K562 (cell line): ENCODE data around the gene ADK. TPM values are rescaled to one million over a fixed set of nuclear protein-coding genes. Genes with fewer than 3 reads are reported as not detected.

ENCODE experiments used
- ATAC-seq: fragments of 200-7000 bp; cut with Tn5 transposase; 3 replicates; pipeline ENCODE4 v1.9.1; 2020; ENCODE audit warnings: moderate library complexity
- BruUV-seq: library from RNA; stranded (reverse); fragments of 400-500 nt; replicated peaks from 2 replicates; lab custom pipeline; 2021; lab: Mats Ljungman, UMichigan
- CTCF ChIA-PET: fragments of 300-600 bp; formaldehyde crosslinking; extraction: SDS; loops from one replicate; lab custom pipeline; 2021; ENCODE audit warnings: low intra/inter-chr PET ratio; lab: Yijun Ruan, JAX
- POLR2A ChIA-PET: fragments of 300-600, 350-650 bp; sonication (Branson Sonifier 250); formaldehyde crosslinking; extraction: SDS; loops from one replicate; lab custom pipeline; 2021; ENCODE audit warnings: antibody characterized with exemption, inconsistent platforms; lab: Yijun Ruan, JAX
- DNase-seq, 4 experiments: peaks; one replicate each; pipeline versions ENCODE4 v3.0.0 to v3.0.0-alpha.2; 2011 to 2018; ENCODE audit warnings: low spot score in 3 of 4, mixed read lengths in 3 of 4; ENCODE audit errors: extremely low read depth in 1 of 4
- FAIRE-seq: peaks from 2 replicates; lab custom pipeline; 2011; peaks lifted over from hg19 to GRCh38; lab: Jason Lieb, UNC
- H2AFZ ChIP-seq: 2 replicates; pipeline ENCODE4 v1.6.0; 2011; ENCODE audit warnings: low read depth, low read length, control low read depth, inconsistent platforms
- H3K27ac ChIP-seq: fragments of 200-600 bp; 3 replicates; pipeline ENCODE4 v1.8.0; 2011; ENCODE audit warnings: low read depth, mild to moderate bottlenecking, control low read depth, inconsistent platforms, low read length, moderate library complexity, mixed read lengths; ENCODE audit errors: extremely low read depth
- H3K27me3 ChIP-seq, 2 experiments: fragments of 300-600 bp in 1 of 2; 2 replicates in 1 of 2; 3 replicates in 1 of 2; pipeline versions ENCODE4 v1.6.0 to v1.8.0; 2011; ENCODE audit warnings: inconsistent platforms in 2 of 2, low read length in 2 of 2, mild to moderate bottlenecking in 1 of 2, mixed read lengths in 1 of 2, moderate library complexity in 1 of 2; ENCODE audit not compliant: control insufficient read depth in 2 of 2, insufficient read depth in 2 of 2
- H3K36me3 ChIP-seq: fragments of 300-600 bp; 3 replicates; pipeline ENCODE4 v1.8.0; 2011; ENCODE audit warnings: mild to moderate bottlenecking, low read length, inconsistent platforms; ENCODE audit not compliant: control insufficient read depth, insufficient read depth
- H3K4me1 ChIP-seq, 2 experiments: fragments of 200-600 bp in 1 of 2; replicated peaks in 1 of 2; 2 replicates in 1 of 2; 3 replicates in 1 of 2; pipeline versions ENCODE4 v1.5.1 to v1.8.0; 2011; ENCODE audit warnings: inconsistent platforms in 2 of 2, low read length in 2 of 2, mild to moderate bottlenecking in 1 of 2, mixed read lengths in 1 of 2, moderate library complexity in 1 of 2; ENCODE audit not compliant: control insufficient read depth in 2 of 2, insufficient read depth in 2 of 2
- H3K4me2 ChIP-seq: 2 replicates; pipeline ENCODE4 v1.6.1; 2011; ENCODE audit warnings: low read length, control low read depth, inconsistent platforms, mixed read lengths; ENCODE audit not compliant: insufficient read depth
- H3K4me3 ChIP-seq: fragments of 200-600 bp; sonication (generic), shearing (Covaris generic); 2 replicates; pipeline ENCODE4 v1.5.1; 2016; ENCODE audit warnings: control low read depth, inconsistent platforms
- H3K79me2 ChIP-seq: fragments of 200-600 bp; 3 replicates; pipeline ENCODE4 v1.8.0; 2011; ENCODE audit warnings: low read length, inconsistent platforms; ENCODE audit not compliant: control insufficient read depth, insufficient read depth
- H3K9ac ChIP-seq, 2 experiments: 2 replicates each; pipeline versions ENCODE4 v1.6.0 to v1.6.1; 2011; ENCODE audit warnings: low read depth in 2 of 2, low read length in 2 of 2, control low read depth in 1 of 2, inconsistent platforms in 1 of 2, mild to moderate bottlenecking in 1 of 2, mixed read lengths in 1 of 2; ENCODE audit not compliant: insufficient read depth in 1 of 2
- H3K9me1 ChIP-seq: one replicate; pipeline ENCODE4 v1.6.0; 2011; ENCODE audit warnings: inconsistent platforms, mild to moderate bottlenecking, low read length, moderate library complexity; ENCODE audit not compliant: control insufficient read depth, insufficient read depth
- H3K9me3 ChIP-seq: replicated peaks from 2 replicates; pipeline ENCODE4 v1.5.1; 2011; ENCODE audit warnings: low read depth, low read length, inconsistent platforms; ENCODE audit not compliant: control insufficient read depth, insufficient read depth
- H4K20me1 ChIP-seq: replicated peaks from 2 replicates; pipeline ENCODE4 v1.6.1; 2011; ENCODE audit warnings: low read length, inconsistent platforms, mixed read lengths; ENCODE audit not compliant: control insufficient read depth, insufficient read depth
- CBFA2T3 ChIP-seq: fragments of 450-650 bp; IDR thresholded peaks from 2 replicates; pipeline ENCODE4 v1.6.1; 2017
- CEBPB ChIP-seq: fragments of 450-650 bp; IDR thresholded peaks from 2 replicates; pipeline ENCODE4 v1.6.1; 2016; ENCODE audit warnings: missing genetic modification characterization, missing compliant biosample characterization
- CEBPG ChIP-seq, 3 experiments: fragments of 200-800 bp in 1 of 3; sonication (Bioruptor generic) in 1 of 3; sonication (generic) in 1 of 3; formaldehyde crosslinking in 1 of 3; IDR thresholded peaks in 2 of 3; conservative IDR thresholded peaks in 1 of 3; 2 replicates each; pipeline versions ENCODE4 v1.6.1 to v1.8.0; 2016 to 2022; ENCODE audit warnings: missing compliant biosample characterization in 2 of 3, missing genetic modification characterization in 2 of 3, mild to moderate bottlenecking in 1 of 3, missing genetic modification reagents in 1 of 3
- FOSL1 ChIP-seq: fragments of 200-800 bp; sonication (Bioruptor generic); conservative IDR thresholded peaks from 2 replicates; pipeline ENCODE4 v1.6.1; 2016; ENCODE audit warnings: missing genetic modification characterization, missing compliant biosample characterization
- FOXA3 ChIP-seq, 2 experiments: fragments of 450-650 bp in 1 of 2; sonication (generic) in 1 of 2; formaldehyde crosslinking; IDR thresholded peaks in 1 of 2; conservative IDR thresholded peaks in 1 of 2; 2 replicates each; pipeline versions ENCODE4 v1.4.0 to v1.8.0; 2020 to 2022; ENCODE audit warnings: mild to moderate bottlenecking in 2 of 2, missing genetic modification reagents in 1 of 2
- MCM5 ChIP-seq: fragments of 450-650 bp; IDR thresholded peaks from 2 replicates; pipeline ENCODE4 v1.6.1; 2016; ENCODE audit warnings: low read depth
- SMARCA4 ChIP-seq: fragments of 450-650 bp; IDR thresholded peaks from 2 replicates; pipeline ENCODE4 v1.6.1; 2016
- SMARCE1 ChIP-seq: fragments of 450-650 bp; IDR thresholded peaks from 2 replicates; pipeline ENCODE4 v1.7.1; 2016; ENCODE audit warnings: mild to moderate bottlenecking
- TRIM24 ChIP-seq, 2 experiments: fragments of 450-650 bp; IDR thresholded peaks; 2 replicates each; pipeline ENCODE4 v1.6.1; 2016
- ZC3H4 ChIP-seq: sonication (generic); formaldehyde crosslinking; IDR thresholded peaks from 2 replicates; pipeline ENCODE4 v1.9.0; 2021; ENCODE audit warnings: missing genetic modification reagents, borderline replicate concordance
- ZNF23 ChIP-seq: fragments of 250-450 bp; sonication (Bioruptor Pico); IDR thresholded peaks from 2 replicates; pipeline ENCODE4 v1.4.0; 2020; ENCODE audit warnings: mild to moderate bottlenecking
- ZNF384 ChIP-seq: IDR thresholded peaks from 2 replicates; pipeline ENCODE4 v1.6.1; 2012; ENCODE audit warnings: low read depth, low read length, improper control_type of control experiment
- WGBS: fragments of 100-300 bp; shearing (Covaris generic); methylation state at CpG from one replicate; pipeline ENCODE4 v1.1.6; 2016; ENCODE audit warnings: low coverage, mixed read lengths; ENCODE audit not compliant: insufficient coverage; ENCODE audit errors: missing lambda C conversion rate; 5-methylcytosine and 5-hydroxymethylcytosine counted together
- in situ Hi-C: fragments of 300-500 bp; cut with MboI; formaldehyde crosslinking; loops from 4 replicates; pipeline ENCODE4 v1.15.0; 2018; ENCODE audit warnings: inconsistent platforms, mixed read lengths
- intact Hi-C: fragments of 100-400 bp; cut with micrococcal nuclease; formaldehyde crosslinking; loops from 2 replicates; pipeline ENCODE4 v1.14.2; 2022
- polyA plus RNA-seq, 8 experiments: library from polyadenylated mRNA; depleted of rRNA in 4 of 8; stranded (reverse) in 5 of 8; unstranded in 3 of 8; fragments of >200 nt; fragmentation: Nextera tagmentation in 2 of 8; fragmentation: Illumina TruSeq in 1 of 8; extraction: Ambion mirVana in 2 of 8; extraction: Trizol in 1 of 8; gene quantifications; 2 replicates each; pipeline versions ENCODE4 v1.2.1 to v1.2.3, GENCODE V29; 2011 to 2014; ENCODE audit warnings: inconsistent platforms in 1 of 8, missing spikeins in 1 of 8
- total RNA-seq, 7 experiments: library from RNA; depleted of rRNA in 6 of 7; stranded (reverse); fragments of >200 nt in 6 of 7; fragmentation: Illumina TruSeq in 2 of 7; extraction: Trizol in 2 of 7; gene quantifications; 2 replicates each; pipeline versions ENCODE4 v1.2.1 to v1.2.3, GENCODE V29; 2011 to 2021; ENCODE audit warnings: low replicate concordance in 1 of 7
- TF ChIP-seq, protein P1 (sequence below), 2 experiments: fragments of 450-650 bp in 1 of 2; sonication (generic) in 1 of 2; formaldehyde crosslinking in 1 of 2; IDR thresholded peaks in 1 of 2; conservative IDR thresholded peaks in 1 of 2; 2 replicates each; pipeline versions ENCODE4 v1.6.1 to v1.8.1; 2016 to 2023; ENCODE audit warnings: mild to moderate bottlenecking in 2 of 2, moderate library complexity in 2 of 2, inconsistent platforms in 1 of 2, missing genetic modification reagents in 1 of 2
- TF ChIP-seq, protein P2 (sequence below): fragments of 200-800 bp; sonication (Bioruptor generic); IDR thresholded peaks from 2 replicates; pipeline ENCODE4 v1.6.1; 2017; ENCODE audit warnings: missing genetic modification characterization, missing compliant biosample characterization
- TF ChIP-seq, protein P3 (sequence below), 3 experiments: fragments of 200-800 bp in 1 of 3; sonication (Bioruptor generic) in 1 of 3; sonication (generic) in 1 of 3; formaldehyde crosslinking in 1 of 3; IDR thresholded peaks; 2 replicates each; pipeline versions ENCODE4 v1.6.1 to v1.8.0; 2016 to 2022; ENCODE audit warnings: mild to moderate bottlenecking in 2 of 3, missing compliant biosample characterization in 2 of 3, missing genetic modification characterization in 2 of 3, missing genetic modification reagents in 1 of 3

The ADK gene
- total and polyA plus RNA-seq, 9 of the 15 experiments (the other 6 are each of a cell fraction or from before 2014, with no cell fraction given), result 54.2 to 97.8 (median 73.6) TPM

DNA sequence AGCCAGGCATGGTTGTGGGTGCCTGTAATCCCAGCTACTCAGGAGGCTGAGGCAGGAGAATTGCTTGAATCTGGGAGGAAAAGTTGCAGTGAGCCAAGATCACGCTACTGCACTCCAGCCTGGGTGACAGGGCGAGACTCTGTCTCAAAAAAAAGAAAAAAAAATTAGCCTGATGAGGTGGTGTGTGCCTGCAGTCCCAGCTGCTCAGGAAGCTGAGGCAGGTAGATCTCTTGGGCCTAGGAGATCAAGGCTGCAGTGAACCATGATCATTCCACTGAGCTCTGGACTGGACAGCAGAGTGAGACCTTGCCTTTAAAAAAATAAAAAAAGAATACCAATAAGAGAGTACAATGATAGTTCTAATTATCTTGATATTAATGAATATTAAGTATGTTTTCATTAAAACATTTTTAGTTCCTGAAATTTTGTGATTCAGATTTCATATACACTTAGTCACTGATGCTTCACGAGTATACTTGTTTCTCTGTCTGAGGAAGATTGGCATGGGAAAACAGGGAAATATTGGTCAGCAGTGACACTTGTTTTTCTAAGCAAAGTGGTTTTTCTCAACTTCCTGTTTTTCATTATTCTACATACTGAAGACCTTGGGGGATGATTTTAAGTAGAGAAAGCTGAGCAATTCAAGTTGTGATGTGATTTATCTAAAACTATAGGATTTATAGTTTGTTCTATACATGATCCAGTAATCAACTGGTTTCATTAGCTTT is 76.8 kb downstream of the ADK start (continued):
- TF ChIP-seq, protein P1, sequence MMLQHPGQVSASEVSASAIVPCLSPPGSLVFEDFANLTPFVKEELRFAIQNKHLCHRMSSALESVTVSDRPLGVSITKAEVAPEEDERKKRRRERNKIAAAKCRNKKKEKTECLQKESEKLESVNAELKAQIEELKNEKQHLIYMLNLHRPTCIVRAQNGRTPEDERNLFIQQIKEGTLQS (IDR thresholded peaks at IDR 0.05), result no peak
- TF ChIP-seq, protein P1 (CRISPR knock-in tag; conservative IDR thresholded peaks at IDR 0.05), result no peak

DNA sequence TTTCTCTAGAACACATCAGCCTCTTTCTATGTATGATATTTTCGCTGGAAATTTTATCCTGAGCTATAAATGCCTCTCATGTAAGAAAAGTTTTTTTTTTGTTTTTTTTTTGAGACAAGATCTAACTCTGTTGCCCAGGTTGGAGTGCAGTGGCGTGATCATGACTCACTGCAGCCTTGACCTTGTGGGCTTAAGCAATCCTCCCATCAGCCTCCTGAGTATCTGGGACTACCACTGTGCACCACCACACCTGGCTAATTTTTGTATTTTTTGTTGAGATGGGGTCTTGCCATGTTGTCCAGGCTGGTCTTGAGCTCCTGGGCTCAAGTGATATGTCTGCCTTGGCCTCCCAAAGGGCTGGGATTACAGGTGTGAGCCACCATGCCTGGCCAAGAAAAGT is 80.4 kb downstream of the ADK start:
- FAIRE-seq (peak; percentile 62), DNase-seq (peak in 1 of 4 experiments; percentile 49), ATAC-seq (peak; percentile 66)
- Histone ChIP-seq H2AFZ (no peak overlapping the region), H3K4me1 (no peaks in the 10 kb centered on the region; a peak in 1 of 5 replicates), H3K79me2 (peaks cover 10% of the 10 kb centered on the region; the same call in 1 of the 3 replicates), H3K27me3 (no peaks in the 10 kb centered on the region), H3K9me3 (no peaks in the 10 kb centered on the region), H4K20me1 (no peaks in the 10 kb centered on the region), H3K27ac (no peak overlapping the region), H3K4me3 (no peak overlapping the region), H3K4me2 (no peak overlapping the region), H3K9ac (no peak overlapping the region), H3K9me1 (no peaks in the 10 kb centered on the region), H3K36me3 (no peaks in the 10 kb centered on the region)
- in situ Hi-C loops (loop anchor here (10.0 kb wide), 1 partner anchor 347 kb away; no protein-coding TSS in a partner anchor), intact Hi-C loops (loop anchor here (5.0 kb wide), 1 partner anchor 79 kb away; the partner anchor contains the start of genes ADK and AP3M1)
- no TSS peak for BruUV-seq
- POLR2A ChIA-PET, result interaction anchor here (0.6 kb wide), 1 partner anchor 512 kb away, joined by 3 read pairs; no protein-coding TSS in a partner anchor
- CTCF ChIA-PET, result interaction anchor here (0.6 kb wide), 1 partner anchor 103 kb away, joined by 3 read pairs; no protein-coding TSS in a partner anchor
- WGBS, result 21% methylated on average over 2 of the region's 2 CpGs
- TF ChIP-seq FOSL1 (tag) (peak; percentile 97), ZC3H4 (CRISPR knock-in tag) (no peak), CBFA2T3 (peak; percentile 34; the same call in 1 of the 2 replicates), ZNF23 (CRISPR knock-in tag) (no peak), SMARCE1 (peak; percentile 81), ZNF384 (peak; percentile 61), MCM5 (no peak), CEBPB (tag) (peak; percentile 82), CEBPG (CRISPR knock-in tag; IDR thresholded peaks at IDR 0.05) (peak; percentile 63; the same call in 1 of the 2 replicates), CEBPG (tag; conservative IDR thresholded peaks at IDR 0.05 in 1 of 2, IDR thresholded peaks at IDR 0.05 in 1 of 2) (peak in 1 of 2 experiments; percentile 83; a peak in 3 of 4 replicates), SMARCA4 (peak; percentile 82), TRIM24 (IDR thresholded peaks at IDR 0.05) (peak; percentile 54 to 71; a peak in 3 of 4 replicates), FOXA3 (CRISPR knock-in tag; conservative IDR thresholded peaks at IDR 0.05 in 1 of 2, IDR thresholded peaks at IDR 0.05 in 1 of 2) (no peak)
- TF ChIP-seq, protein P2, sequence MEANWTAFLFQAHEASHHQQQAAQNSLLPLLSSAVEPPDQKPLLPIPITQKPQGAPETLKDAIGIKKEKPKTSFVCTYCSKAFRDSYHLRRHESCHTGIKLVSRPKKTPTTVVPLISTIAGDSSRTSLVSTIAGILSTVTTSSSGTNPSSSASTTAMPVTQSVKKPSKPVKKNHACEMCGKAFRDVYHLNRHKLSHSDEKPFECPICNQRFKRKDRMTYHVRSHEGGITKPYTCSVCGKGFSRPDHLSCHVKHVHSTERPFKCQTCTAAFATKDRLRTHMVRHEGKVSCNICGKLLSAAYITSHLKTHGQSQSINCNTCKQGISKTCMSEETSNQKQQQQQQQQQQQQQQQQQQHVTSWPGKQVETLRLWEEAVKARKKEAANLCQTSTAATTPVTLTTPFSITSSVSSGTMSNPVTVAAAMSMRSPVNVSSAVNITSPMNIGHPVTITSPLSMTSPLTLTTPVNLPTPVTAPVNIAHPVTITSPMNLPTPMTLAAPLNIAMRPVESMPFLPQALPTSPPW, result no peak
- TF ChIP-seq, protein P3, sequence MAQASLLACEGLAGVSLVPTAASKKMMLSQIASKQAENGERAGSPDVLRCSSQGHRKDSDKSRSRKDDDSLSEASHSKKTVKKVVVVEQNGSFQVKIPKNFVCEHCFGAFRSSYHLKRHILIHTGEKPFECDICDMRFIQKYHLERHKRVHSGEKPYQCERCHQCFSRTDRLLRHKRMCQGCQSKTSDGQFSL (CRISPR knock-in tag; IDR thresholded peaks at IDR 0.05), result 0 out of 2 replicates have a peak, but pooled peaks have one; percentile 37
- TF ChIP-seq, protein P3 (tag; IDR thresholded peaks at IDR 0.05), result no peak
